Erythroblast (primary cell): ENCODE results near the gene SLC35F1.

ENCODE experiments used
- GATA1 ChIP-seq: IDR thresholded peaks from 2 replicates; pipeline ENCODE4 v1.6.1; 2011; ENCODE audit warnings: low read depth, mild to moderate bottlenecking, control low read depth, low read length, moderate library complexity
- POLR2A ChIP-seq: IDR thresholded peaks from 2 replicates; pipeline ENCODE4 v1.6.1; 2011; ENCODE audit warnings: mild to moderate bottlenecking, low read length

DNA sequence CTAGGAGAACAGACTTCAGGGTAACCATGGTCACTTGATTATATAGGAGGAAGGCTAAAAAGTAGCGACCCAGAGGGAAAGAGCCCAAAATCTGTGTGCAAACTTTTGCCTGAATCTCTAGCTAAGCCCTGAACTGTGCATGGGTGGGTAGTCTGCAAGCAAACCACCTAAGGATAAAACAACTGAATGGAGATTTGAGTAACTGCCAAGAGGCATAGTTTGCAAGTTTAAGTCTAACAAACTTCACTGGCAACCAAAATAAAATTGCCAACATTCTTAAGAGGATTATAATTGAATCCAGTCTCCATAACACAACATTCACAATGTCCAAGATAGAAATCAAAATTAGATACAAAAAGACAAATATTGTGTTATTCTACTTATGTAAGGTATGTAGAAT, 449.0 kb downstream of the SLC35F1 start:
- TF ChIP-seq POLR2A (no peak), GATA1 (no peak)
